ENCODE data around the gene ENOSF1.
A peak's percentile ranks its signal among the peaks of the same experiment; 100 is the strongest.

The ENOSF1 gene

GRCh38 chr18:670522-670921 is 41.9 kb downstream of the ENOSF1 start:
- no peak for DNase-seq

- no peak for DNase-seq
Observed at GRCh38 chr18:669077-669476, 43.4 kb downstream of the ENOSF1 start.

- no peak for DNase-seq
Observed at GRCh38 chr18:668260-668659, 44.2 kb downstream of the ENOSF1 start.

- DNase-seq = no peak
Observed at GRCh38 chr18:666628-667027, 45.8 kb downstream of the ENOSF1 start.

- no peak for DNase-seq
Observed at GRCh38 chr18:666177-666576, 46.3 kb downstream of the ENOSF1 start.

- DNase-seq = no peak
Observed at GRCh38 chr18:662197-662596, 50.2 kb downstream of the ENOSF1 start.

GRCh38 chr18:659597-659996 is 52.8 kb downstream of the ENOSF1 start:
- DNase-seq = no peak

GRCh38 chr18:658947-659533 is 53.4 kb downstream of the ENOSF1 start:
- no peak for DNase-seq

GRCh38 chr18:658001-658946 is 54.2 kb downstream of the ENOSF1 start:
- peak; percentile 67 to 86 for DNase-seq

- DNase-seq = peak in 1 of 2 donors; percentile 24
Observed at GRCh38 chr18:657311-658000, 55.0 kb downstream of the ENOSF1 start, which contains the start of gene TYMS. TSS of gene TYMS (plus strand) at chr18:657653. CDS start at chr18:657743, 90 bp downstream.

- no peak for DNase-seq
Observed at GRCh38 chr18:655445-655844, 57.0 kb downstream of the ENOSF1 start.

- no peak for DNase-seq
Observed at GRCh38 chr18:654601-655000, 57.8 kb downstream of the ENOSF1 start.

- no peak for DNase-seq
Observed at GRCh38 chr18:653512-653911, 58.9 kb downstream of the ENOSF1 start.

- DNase-seq = no peak
Observed at GRCh38 chr18:652131-652530, 60.3 kb downstream of the ENOSF1 start.

GRCh38 chr18:650428-650858 is 62.0 kb downstream of the ENOSF1 start:
- peak in 1 of 2 donors; percentile 15 for DNase-seq

GRCh38 chr18:649341-649740 is 63.1 kb downstream of the ENOSF1 start:
- DNase-seq = no peak

GRCh38 chr18:647304-647703 is 65.1 kb downstream of the ENOSF1 start:
- DNase-seq = no peak

- DNase-seq = no peak
Observed at GRCh38 chr18:644395-645004, 67.9 kb downstream of the ENOSF1 start.

GRCh38 chr18:641224-641623 is 71.2 kb downstream of the ENOSF1 start:
- DNase-seq = no peak

GRCh38 chr18:635171-635570 is 77.3 kb downstream of the ENOSF1 start:
- DNase-seq = no peak

GRCh38 chr18:634551-635045 is 77.8 kb downstream of the ENOSF1 start:
- no peak for DNase-seq

GRCh38 chr18:631560-631959 is 80.9 kb downstream of the ENOSF1 start:
- DNase-seq = no peak

All from inflammatory macrophage treated with lipopolysaccharide for 1 hour (primary cell).